ENCODE measurements around the gene FBXO36.

Gene FBXO36

GRCh38 chr2:230053753-230054478 is 131.6 kb downstream of the FBXO36 start:
- DNase-seq: peak in 1 of 14 donors; percentile 2

- no peak for DNase-seq
Observed at GRCh38 chr2:230060672-230061293, 138.5 kb downstream of the FBXO36 start.

All from C1 segment of cervical spinal cord (tissue), 14 donors.